K562 (cell line): Measurements from ENCODE around the gene UROD. TPM values are rescaled to one million over a fixed set of nuclear protein-coding genes. Genes with fewer than 3 reads are reported as not detected.
A peak's percentile ranks its signal among the peaks of the same experiment; 100 is the strongest.

Experiments used
- BRF1 ChIP-seq: IDR thresholded peaks from 3 replicates; pipeline ENCODE4 v1.6.1; 2011; ENCODE audit warnings: borderline replicate concordance, mild to moderate bottlenecking; ENCODE audit not compliant: insufficient read length; ENCODE audit errors: extremely low read depth
- CBFB ChIP-seq: sonication (generic); formaldehyde crosslinking; IDR thresholded peaks from 2 replicates; pipeline ENCODE4 v1.4.0; 2020; ENCODE audit warnings: mild to moderate bottlenecking, missing genetic modification reagents
- CBX3 ChIP-seq, 2 experiments: IDR thresholded peaks; 1 replicate in 1 of 2; 2 replicates in 1 of 2; pipeline ENCODE4 v1.6.1; 2012; ENCODE audit warnings: inconsistent platforms in 2 of 2, low read length in 2 of 2, borderline replicate concordance in 1 of 2, control low read depth in 1 of 2
- CSDE1 ChIP-seq, 2 experiments: fragments of 450-650 bp; IDR thresholded peaks; 2 replicates each; pipeline ENCODE4 v1.6.1; 2016; ENCODE audit warnings: mild to moderate bottlenecking in 1 of 2
- HOXB6 ChIP-seq: fragments of 250-450 bp; sonication (Bioruptor Pico); IDR thresholded peaks from 2 replicates; pipeline ENCODE4 v1.5.1; 2022; ENCODE audit warnings: mild to moderate bottlenecking, borderline replicate concordance
- IRF2 ChIP-seq: sonication (generic); formaldehyde crosslinking; IDR thresholded peaks from 2 replicates; pipeline ENCODE4 v1.8.1; 2022; ENCODE audit warnings: mild to moderate bottlenecking, missing genetic modification reagents
- KLF10 ChIP-seq: fragments of 250-450 bp; sonication (Bioruptor Pico); IDR thresholded peaks from 2 replicates; pipeline ENCODE4 v1.6.1; 2021; ENCODE audit warnings: matching md5 sums
- MBD2 ChIP-seq: sonication (generic); IDR thresholded peaks from 2 replicates; pipeline ENCODE4 v1.6.1; 2016; ENCODE audit warnings: low read depth, borderline replicate concordance
- NBN ChIP-seq: fragments of 450-650 bp; IDR thresholded peaks from 2 replicates; pipeline ENCODE4 v1.6.1; 2016; ENCODE audit warnings: low read depth, mild to moderate bottlenecking
- NCOR1 ChIP-seq: fragments of 450-650 bp; IDR thresholded peaks from 2 replicates; pipeline ENCODE4 v1.6.1; 2016; ENCODE audit warnings: mild to moderate bottlenecking, moderate library complexity
- NELFE ChIP-seq: IDR thresholded peaks from 2 replicates; pipeline ENCODE4 v1.6.1; 2011; ENCODE audit warnings: mild to moderate bottlenecking; ENCODE audit not compliant: insufficient read depth, insufficient read length
- PCBP1 ChIP-seq: fragments of 200-400 bp; formaldehyde crosslinking; IDR thresholded peaks from 2 replicates; pipeline ENCODE4 v1.6.1; 2018; ENCODE audit warnings: mild to moderate bottlenecking, low read depth, low read length; ENCODE audit not compliant: poor library complexity, severe bottlenecking
- POLR3G ChIP-seq: IDR thresholded peaks from 2 replicates; pipeline ENCODE4 v1.6.1; 2011; ENCODE audit not compliant: insufficient read length, insufficient replicate concordance; ENCODE audit errors: extremely low read depth
- SMAD2 ChIP-seq: fragments of 150-350 bp; IDR thresholded peaks from 2 replicates; pipeline ENCODE4 v1.6.1; 2014; ENCODE audit warnings: low read depth, mild to moderate bottlenecking, low read length
- TOE1 ChIP-seq, 2 experiments: fragments of 450-650 bp in 1 of 2; sonication (generic) in 1 of 2; formaldehyde crosslinking in 1 of 2; IDR thresholded peaks; 2 replicates each; pipeline versions ENCODE4 v1.7.1 to v1.8.0; 2016 to 2022; ENCODE audit warnings: borderline replicate concordance in 2 of 2, mild to moderate bottlenecking in 2 of 2, antibody characterized with exemption in 1 of 2, inconsistent platforms in 1 of 2, low read depth in 1 of 2, missing genetic modification reagents in 1 of 2, moderate library complexity in 1 of 2
- U2AF2 ChIP-seq: fragments of 200-400 bp; formaldehyde crosslinking; optimal IDR thresholded peaks from 2 replicates; pipeline ENCODE3; 2017; ENCODE audit warnings: low read depth, mild to moderate bottlenecking, low read length
- ZNF140 ChIP-seq: fragments of 250-450 bp; sonication (Bioruptor Pico); IDR thresholded peaks from 2 replicates; pipeline ENCODE4 v1.8.0; 2021; ENCODE audit warnings: moderate library complexity, mild to moderate bottlenecking, inconsistent platforms
- ZNF282 ChIP-seq: sonication (generic); formaldehyde crosslinking; IDR thresholded peaks from 2 replicates; pipeline ENCODE4 v1.8.1; 2023; ENCODE audit warnings: missing genetic modification reagents
- ZNF384 ChIP-seq: IDR thresholded peaks from 2 replicates; pipeline ENCODE4 v1.6.1; 2012; ENCODE audit warnings: low read depth, low read length, improper control_type of control experiment
- ZNF696 ChIP-seq: fragments of 250-450 bp; sonication (Bioruptor Pico); conservative IDR thresholded peaks from 2 replicates; pipeline ENCODE4 v1.4.0; 2020; ENCODE audit warnings: mild to moderate bottlenecking, moderate library complexity
- polyA plus RNA-seq, 8 experiments: library from polyadenylated mRNA; depleted of rRNA in 4 of 8; stranded (reverse) in 5 of 8; unstranded in 3 of 8; fragments of >200 nt; fragmentation: Nextera tagmentation in 2 of 8; fragmentation: Illumina TruSeq in 1 of 8; extraction: Ambion mirVana in 2 of 8; extraction: Trizol in 1 of 8; gene quantifications; 2 replicates each; pipeline versions ENCODE4 v1.2.1 to v1.2.3, GENCODE V29; 2011 to 2014; ENCODE audit warnings: inconsistent platforms in 1 of 8, missing spikeins in 1 of 8
- total RNA-seq, 7 experiments: library from RNA; depleted of rRNA in 6 of 7; stranded (reverse); fragments of >200 nt in 6 of 7; fragmentation: Illumina TruSeq in 2 of 7; extraction: Trizol in 2 of 7; gene quantifications; 2 replicates each; pipeline versions ENCODE4 v1.2.1 to v1.2.3, GENCODE V29; 2011 to 2021; ENCODE audit warnings: low replicate concordance in 1 of 7
- TF ChIP-seq, protein P1 (sequence below), 2 experiments: fragments of 450-650 bp; conservative IDR thresholded peaks; 2 replicates each; pipeline ENCODE4 v1.6.1; 2017; ENCODE audit warnings: mild to moderate bottlenecking in 2 of 2, moderate library complexity in 2 of 2
- TF ChIP-seq, protein P2 (sequence below): sonication (generic); formaldehyde crosslinking; IDR thresholded peaks from 2 replicates; pipeline ENCODE4 v1.8.0; 2023; ENCODE audit warnings: mild to moderate bottlenecking, missing genetic modification reagents
- TF ChIP-seq, protein P3 (sequence below), 2 experiments: fragments of 250-450 bp in 1 of 2; fragments of 450-650 bp in 1 of 2; sonication (Bioruptor Pico) in 1 of 2; IDR thresholded peaks; 2 replicates each; pipeline versions ENCODE4 v1.6.1 to v1.8.0; 2016 to 2021; ENCODE audit warnings: mild to moderate bottlenecking in 2 of 2, moderate library complexity in 2 of 2, missing compliant biosample characterization in 1 of 2, missing genetic modification characterization in 1 of 2
- TF ChIP-seq, protein P4 (sequence below): fragments of 450-650 bp; IDR thresholded peaks from 2 replicates; pipeline ENCODE4 v1.6.1; 2016

The UROD gene
- total and polyA plus RNA-seq, 9 of the 15 experiments (the other 6 are each of a cell fraction or from before 2014, with no cell fraction given), result 533 to 2,933 (median 1,100) TPM

DNA sequence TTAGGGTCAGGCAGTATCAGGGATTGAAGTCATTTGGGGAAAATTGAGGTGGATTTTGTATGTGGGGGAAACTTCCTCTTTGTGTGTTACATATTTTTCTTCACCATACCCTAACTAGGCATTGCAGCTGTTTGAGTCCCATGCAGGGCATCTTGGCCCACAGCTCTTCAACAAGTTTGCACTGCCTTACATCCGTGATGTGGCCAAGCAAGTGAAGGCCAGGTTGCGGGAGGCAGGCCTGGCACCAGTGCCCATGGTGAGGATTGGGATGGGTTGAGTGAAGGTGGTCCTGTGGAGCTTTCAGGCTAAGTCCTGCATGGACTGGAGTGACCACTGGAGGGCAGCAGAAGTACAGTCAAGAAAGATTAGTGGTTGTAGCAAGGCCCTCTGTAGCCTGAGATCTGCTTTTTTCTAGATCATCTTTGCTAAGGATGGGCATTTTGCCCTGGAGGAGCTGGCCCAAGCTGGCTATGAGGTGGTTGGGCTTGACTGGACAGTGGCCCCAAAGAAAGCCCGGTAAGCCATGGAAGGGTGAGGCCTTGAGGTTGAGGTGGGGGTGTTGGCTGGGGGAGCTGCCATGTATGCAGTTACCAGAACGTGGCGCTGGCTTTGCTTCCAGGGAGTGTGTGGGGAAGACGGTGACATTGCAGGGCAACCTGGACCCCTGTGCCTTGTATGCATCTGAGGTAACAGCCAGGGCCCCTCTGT lies 2.4 kb downstream of the UROD start (continued):
- no peak for TF ChIP-seq POLR3G
- peak in 1 of 2 experiments; percentile 60; a peak in 1 of 3 replicates for TF ChIP-seq CBX3 (IDR thresholded peaks at IDR 0.05; ENCODE audit: borderline replicate concordance in 1 of 2, low read length in 2 of 2)
- no peak for TF ChIP-seq CSDE1 (IDR thresholded peaks at IDR 0.05)
- no peak for TF ChIP-seq HOXB6
- TF ChIP-seq, protein P1, sequence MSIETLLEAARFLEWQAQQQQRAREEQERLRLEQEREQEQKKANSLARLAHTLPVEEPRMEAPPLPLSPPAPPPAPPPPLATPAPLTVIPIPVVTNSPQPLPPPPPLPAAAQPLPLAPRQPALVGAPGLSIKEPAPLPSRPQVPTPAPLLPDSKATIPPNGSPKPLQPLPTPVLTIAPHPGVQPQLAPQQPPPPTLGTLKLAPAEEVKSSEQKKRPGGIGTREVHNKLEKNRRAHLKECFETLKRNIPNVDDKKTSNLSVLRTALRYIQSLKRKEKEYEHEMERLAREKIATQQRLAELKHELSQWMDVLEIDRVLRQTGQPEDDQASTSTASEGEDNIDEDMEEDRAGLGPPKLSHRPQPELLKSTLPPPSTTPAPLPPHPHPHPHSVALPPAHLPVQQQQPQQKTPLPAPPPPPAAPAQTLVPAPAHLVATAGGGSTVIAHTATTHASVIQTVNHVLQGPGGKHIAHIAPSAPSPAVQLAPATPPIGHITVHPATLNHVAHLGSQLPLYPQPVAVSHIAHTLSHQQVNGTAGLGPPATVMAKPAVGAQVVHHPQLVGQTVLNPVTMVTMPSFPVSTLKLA (conservative IDR thresholded peaks at IDR 0.05), result 0 out of 4 replicates have a peak, but pooled peaks of 1 of the 2 experiments have one; percentile 49
- no peak for TF ChIP-seq NCOR1
- 0 out of 2 replicates have a peak, but pooled peaks have one; percentile 54 for TF ChIP-seq ZNF282 (CRISPR knock-in tag)
- peak; percentile 70; the same call in 1 of the 2 replicates for TF ChIP-seq NBN
- no peak for TF ChIP-seq PCBP1
- TF ChIP-seq ZNF384, result no peak
- TF ChIP-seq, protein P2, sequence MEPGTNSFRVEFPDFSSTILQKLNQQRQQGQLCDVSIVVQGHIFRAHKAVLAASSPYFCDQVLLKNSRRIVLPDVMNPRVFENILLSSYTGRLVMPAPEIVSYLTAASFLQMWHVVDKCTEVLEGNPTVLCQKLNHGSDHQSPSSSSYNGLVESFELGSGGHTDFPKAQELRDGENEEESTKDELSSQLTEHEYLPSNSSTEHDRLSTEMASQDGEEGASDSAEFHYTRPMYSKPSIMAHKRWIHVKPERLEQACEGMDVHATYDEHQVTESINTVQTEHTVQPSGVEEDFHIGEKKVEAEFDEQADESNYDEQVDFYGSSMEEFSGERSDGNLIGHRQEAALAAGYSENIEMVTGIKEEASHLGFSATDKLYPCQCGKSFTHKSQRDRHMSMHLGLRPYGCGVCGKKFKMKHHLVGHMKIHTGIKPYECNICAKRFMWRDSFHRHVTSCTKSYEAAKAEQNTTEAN (CRISPR knock-in tag), result peak; percentile 58; the same call in 1 of the 2 replicates
- no peak for TF ChIP-seq ZNF696 (CRISPR knock-in tag)
- no peak for TF ChIP-seq SMAD2
- TF ChIP-seq MBD2, result no peak
- TF ChIP-seq BRF1, result no peak
- TF ChIP-seq IRF2 (CRISPR knock-in tag), result no peak
- no peak for TF ChIP-seq TOE1 (IDR thresholded peaks at IDR 0.05; ENCODE audit: borderline replicate concordance)
- TF ChIP-seq TOE1 (CRISPR knock-in tag; IDR thresholded peaks at IDR 0.05; ENCODE audit: borderline replicate concordance, low read depth), result no peak
- TF ChIP-seq ZNF140 (CRISPR knock-in tag), result no peak
- TF ChIP-seq, protein P3, sequence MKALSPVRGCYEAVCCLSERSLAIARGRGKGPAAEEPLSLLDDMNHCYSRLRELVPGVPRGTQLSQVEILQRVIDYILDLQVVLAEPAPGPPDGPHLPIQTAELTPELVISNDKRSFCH (CRISPR knock-in tag; IDR thresholded peaks at IDR 0.05), result no peak
- TF ChIP-seq, protein P3 (tag; IDR thresholded peaks at IDR 0.05), result peak; percentile 80; the same call in 1 of the 2 replicates
- no peak for TF ChIP-seq U2AF2
- TF ChIP-seq, protein P4, sequence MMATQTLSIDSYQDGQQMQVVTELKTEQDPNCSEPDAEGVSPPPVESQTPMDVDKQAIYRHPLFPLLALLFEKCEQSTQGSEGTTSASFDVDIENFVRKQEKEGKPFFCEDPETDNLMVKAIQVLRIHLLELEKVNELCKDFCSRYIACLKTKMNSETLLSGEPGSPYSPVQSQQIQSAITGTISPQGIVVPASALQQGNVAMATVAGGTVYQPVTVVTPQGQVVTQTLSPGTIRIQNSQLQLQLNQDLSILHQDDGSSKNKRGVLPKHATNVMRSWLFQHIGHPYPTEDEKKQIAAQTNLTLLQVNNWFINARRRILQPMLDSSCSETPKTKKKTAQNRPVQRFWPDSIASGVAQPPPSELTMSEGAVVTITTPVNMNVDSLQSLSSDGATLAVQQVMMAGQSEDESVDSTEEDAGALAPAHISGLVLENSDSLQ, result no peak
- no peak for TF ChIP-seq KLF10 (CRISPR knock-in tag)
- no peak for TF ChIP-seq NELFE
- 0 out of 2 replicates have a peak, but pooled peaks have one; percentile 57 for TF ChIP-seq CBFB
